Glomerular endothelial cell (primary cell): Measurements from ENCODE around the gene FOXP1. TPM values are rescaled to one million over a fixed set of nuclear protein-coding genes. Genes with fewer than 3 reads are reported as not detected.
A peak's percentile ranks its signal among the peaks of the same experiment; 100 is the strongest.

Experiments used
- DNase-seq: peaks from one replicate; pipeline ENCODE4 v3.0.0-alpha.2; 2011; ENCODE audit warnings: low read depth, low spot score; ENCODE audit errors: extremely low read depth
- total RNA-seq: library from RNA; depleted of rRNA; stranded (reverse); fragments of >200 nt; gene quantifications from 2 replicates; pipeline ENCODE4 v1.2.3, GENCODE V29; 2015

FOXP1 gene
- total RNA-seq, 1 donor from 2014 or later: 54.8 TPM

DNA sequence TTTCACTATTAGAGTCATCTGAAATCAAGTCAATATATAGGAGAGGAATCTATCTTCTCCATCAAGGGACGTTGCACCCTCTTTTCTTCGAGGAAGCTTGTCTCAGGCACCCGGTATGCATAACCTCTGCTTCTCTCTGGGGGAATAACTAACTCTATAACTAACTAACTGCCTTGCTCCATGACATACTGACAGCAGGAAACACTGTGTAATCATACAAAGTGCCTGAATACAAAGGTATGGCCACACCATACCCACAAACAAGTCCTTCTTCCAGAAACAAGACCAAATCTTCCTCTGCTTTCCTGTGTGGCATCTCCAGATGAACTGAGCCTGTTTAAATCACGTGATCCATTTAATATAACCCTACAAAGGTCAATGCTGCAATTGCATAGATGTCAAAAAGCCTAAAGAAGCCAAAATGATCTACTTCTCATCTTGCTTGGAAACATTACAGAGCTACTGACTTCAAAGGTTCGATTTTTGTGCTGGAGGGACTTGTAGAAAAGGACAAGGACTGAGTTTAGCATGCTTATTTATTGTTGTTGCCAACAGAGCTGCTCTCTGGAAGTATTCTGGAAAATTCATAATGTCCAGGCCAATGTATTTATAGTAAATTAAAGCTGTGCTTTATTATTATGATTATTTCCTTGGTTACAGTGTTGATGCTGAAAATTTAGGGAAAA, 380.5 kb downstream of the FOXP1 start:
- DNase-seq: no peak

DNA sequence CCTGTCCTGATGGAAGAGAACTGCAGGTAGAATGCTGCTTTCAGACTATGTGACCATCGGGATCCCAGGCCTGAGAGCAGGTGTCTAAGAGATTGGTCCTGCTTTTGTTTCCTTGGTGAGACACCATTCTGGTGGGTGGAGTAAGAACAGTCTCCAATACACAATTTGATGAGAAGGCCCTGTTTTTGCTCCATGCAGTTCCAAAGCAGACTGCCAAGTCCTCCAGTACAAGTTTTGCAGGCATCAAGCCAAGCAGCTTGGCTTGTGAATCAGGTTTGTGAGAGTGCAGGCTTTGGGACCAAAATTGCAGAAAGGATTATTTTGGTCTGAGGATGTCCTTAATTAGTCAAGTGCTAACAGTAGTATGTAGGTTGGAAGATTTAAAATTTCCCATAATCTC, 381.6 kb downstream of the FOXP1 start:
- no peak for DNase-seq

DNA sequence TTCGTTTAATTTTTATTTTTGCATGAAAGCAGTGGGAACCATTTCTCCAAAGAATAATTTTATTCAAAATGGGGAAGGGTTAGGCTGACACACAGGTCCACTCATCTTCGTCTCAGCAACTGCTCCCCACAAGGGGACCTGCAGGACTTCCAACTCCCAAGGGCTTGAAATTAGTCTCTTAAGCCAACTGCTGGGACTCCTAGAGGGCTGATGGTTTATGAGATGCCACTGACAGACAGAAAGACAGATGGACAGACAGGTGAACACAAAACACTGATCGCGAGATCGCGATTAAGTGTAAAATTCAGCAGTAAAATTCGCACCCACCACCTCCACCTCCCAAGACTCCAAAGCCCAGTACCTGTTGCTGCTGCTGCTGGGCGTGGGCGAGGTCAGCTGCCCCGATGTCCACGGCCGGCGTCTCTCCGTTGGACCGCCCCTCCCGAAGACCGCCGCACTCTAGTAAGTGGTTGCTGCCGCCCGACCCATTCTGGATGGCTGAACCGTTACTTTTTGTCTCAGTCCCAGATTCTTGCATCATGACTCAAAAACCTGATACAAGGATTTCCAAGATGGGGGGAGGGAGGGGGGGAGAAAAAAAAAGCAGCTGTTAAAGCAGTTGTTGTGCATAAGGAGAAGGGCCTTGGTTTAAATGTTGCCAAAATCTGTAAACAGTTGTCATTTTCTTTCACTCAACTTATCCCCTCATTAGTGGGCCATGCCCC, 385.5 kb downstream of the FOXP1 start:
- no peak for DNase-seq

GRCh38 chr3:71195492-71195891, 388.0 kb downstream of the FOXP1 start:
- no peak for DNase-seq

- DNase-seq: no peak
These were observed 388.7 kb downstream of the FOXP1 start for GRCh38 chr3:71194785-71195184.

GRCh38 chr3:71191031-71191482, 392.5 kb downstream of the FOXP1 start:
- DNase-seq: no peak

DNA sequence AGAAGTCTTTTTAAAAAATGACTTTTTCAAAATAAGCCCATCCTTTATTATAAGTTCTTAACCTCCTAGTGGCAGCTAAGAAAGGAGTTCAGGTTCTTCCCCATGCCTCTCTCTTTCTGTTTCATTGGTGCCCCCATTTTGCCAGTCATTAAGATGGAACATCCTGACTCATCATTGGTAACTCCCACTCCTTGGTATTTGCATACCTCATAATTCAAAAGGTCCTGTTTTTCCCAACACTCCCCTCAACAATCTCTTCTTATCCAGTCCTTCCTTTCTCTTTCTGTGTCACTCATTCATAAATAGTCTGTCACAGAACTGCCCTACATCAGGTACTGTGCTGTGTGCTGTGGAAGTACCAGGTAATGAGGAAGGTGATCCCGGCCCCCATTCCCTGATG, 394.0 kb downstream of the FOXP1 start:
- no peak for DNase-seq

GRCh38 chr3:71187715-71188114, 395.8 kb downstream of the FOXP1 start:
- DNase-seq: no peak

GRCh38 chr3:71186801-71187200, 396.7 kb downstream of the FOXP1 start:
- DNase-seq: no peak

DNA sequence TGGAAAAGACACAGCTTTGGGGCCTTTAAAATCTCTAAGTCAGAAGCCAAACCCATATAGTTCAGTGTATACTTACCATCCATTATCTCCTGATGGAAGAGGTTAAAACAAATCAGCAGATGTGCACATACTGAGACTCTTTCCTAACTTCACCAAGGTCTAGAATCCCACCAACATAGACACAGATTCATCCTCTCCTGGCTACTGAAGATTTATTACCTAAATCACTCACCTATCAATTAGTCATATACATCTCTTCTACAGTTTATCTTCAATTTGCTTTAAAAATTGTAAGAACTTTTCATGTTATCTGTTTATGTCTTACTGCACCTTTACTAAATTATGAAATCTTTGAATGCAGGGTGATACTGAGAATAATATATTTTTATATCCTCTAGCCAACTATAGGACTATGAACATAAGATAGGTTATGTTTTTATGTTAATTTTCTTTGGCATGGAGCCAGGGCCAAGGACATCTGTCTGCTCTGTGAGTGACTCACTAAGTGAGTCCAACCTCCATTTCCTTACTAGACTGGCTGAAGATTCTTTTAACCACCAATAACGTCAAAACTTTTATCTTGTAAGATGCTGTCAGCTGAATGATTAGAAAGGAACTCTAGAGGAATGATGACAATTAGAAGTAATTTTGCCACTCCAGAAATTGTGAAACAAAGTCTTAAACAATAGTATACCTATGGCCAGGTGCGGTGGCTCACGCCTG, 397.6 kb downstream of the FOXP1 start:
- peak; percentile 20 for DNase-seq

DNA sequence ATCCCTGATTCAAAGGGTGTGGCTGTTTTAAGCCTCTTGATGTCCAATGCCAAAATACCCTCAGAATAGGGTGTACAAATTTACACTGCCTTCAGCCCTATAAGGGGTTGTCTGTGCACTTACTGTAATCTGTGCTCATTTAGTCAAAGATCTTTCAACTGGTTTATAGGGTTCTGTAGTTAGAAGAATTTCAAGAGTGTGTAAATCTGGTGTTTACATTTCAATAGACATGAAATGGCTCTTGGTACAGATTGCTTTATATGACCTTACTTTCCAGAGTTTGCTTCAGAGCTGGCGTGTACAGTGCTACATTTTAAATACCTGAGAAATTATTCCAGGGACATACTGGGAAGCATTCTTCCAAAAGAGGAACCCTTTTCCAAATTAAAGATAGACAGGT, 399.3 kb downstream of the FOXP1 start:
- DNase-seq: no peak

DNA sequence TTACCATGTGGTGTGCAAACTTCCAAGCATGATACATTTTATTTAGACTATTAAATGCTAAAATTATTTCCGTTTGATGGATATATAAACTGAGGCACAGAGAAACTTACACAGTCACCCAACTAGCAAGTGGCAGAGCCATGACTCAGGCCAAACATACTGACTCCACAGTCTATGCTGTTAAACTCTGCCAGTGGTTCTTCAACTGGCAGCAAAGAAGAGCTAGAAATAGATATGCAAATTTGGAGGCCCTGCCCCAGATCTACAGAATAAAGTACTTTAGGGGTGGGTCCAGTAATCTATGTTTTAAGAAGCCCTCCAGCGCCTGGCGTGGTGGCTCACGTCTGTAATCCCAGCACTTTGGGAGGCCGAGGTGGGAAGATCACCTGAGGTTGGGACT, 400.0 kb downstream of the FOXP1 start:
- no peak for DNase-seq

GRCh38 chr3:71180524-71180923, 403.0 kb downstream of the FOXP1 start:
- DNase-seq: no peak

GRCh38 chr3:71177375-71177774, 406.2 kb downstream of the FOXP1 start:
- DNase-seq: no peak

GRCh38 chr3:71176366-71176765, 407.2 kb downstream of the FOXP1 start:
- DNase-seq: no peak

- no peak for DNase-seq
These were observed 407.7 kb downstream of the FOXP1 start for GRCh38 chr3:71175691-71176365.

GRCh38 chr3:71172951-71173350, 410.6 kb downstream of the FOXP1 start:
- no peak for DNase-seq

GRCh38 chr3:71172189-71172588, 411.3 kb downstream of the FOXP1 start:
- DNase-seq: no peak

DNA sequence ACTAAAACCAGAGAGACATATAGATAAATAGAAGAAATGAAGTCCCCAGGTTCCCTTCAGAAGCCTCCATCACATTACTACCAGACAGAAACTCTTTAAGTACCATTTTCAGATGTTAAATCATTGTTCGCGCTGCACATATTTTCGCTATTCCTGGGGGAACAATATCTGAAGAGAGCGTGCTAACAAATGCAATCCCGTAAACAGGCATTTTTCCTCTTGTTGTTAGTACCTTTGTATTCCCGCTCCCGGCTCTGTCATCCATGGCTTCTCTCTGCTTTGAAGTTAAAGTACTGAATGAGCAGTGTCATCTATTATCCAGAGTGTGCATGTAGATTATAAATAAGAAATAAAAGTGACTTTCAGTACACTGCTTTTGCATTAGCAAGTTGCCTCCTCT, 412.3 kb downstream of the FOXP1 start:
- no peak for DNase-seq

GRCh38 chr3:71168880-71169411, 414.6 kb downstream of the FOXP1 start:
- DNase-seq: no peak
